Endothelial cell of umbilical vein (primary cell): ENCODE data around the gene GRID1. TPM values are rescaled to one million over a fixed set of nuclear protein-coding genes. Genes with fewer than 3 reads are reported as not detected.

Experiments
- BruUV-seq: library from RNA; stranded (reverse); fragments of 400-500 nt; replicated peaks from 2 replicates; lab custom pipeline; 2021; lab: Mats Ljungman, UMichigan
- CTCF ChIA-PET: fragments of 300-600, 350-600 bp; sonication (Branson Sonifier 250); formaldehyde crosslinking; loops from one replicate; lab custom pipeline; 2021; ENCODE audit warnings: antibody characterized with exemption, inconsistent platforms; lab: Charles Lee
- POLR2A ChIA-PET: fragments of 300-600, 350-600 bp; sonication (Branson Sonifier 250); formaldehyde crosslinking; loops from one replicate; lab custom pipeline; 2021; ENCODE audit warnings: antibody characterized with exemption, inconsistent platforms; lab: Charles Lee
- DNase-seq: peaks from one replicate; pipeline ENCODE4 v3.0.0-alpha.2; 2011; ENCODE audit warnings: low read depth, low spot score
- FAIRE-seq: peaks from 2 replicates; lab custom pipeline; 2011; peaks lifted over from hg19 to GRCh38; lab: Jason Lieb, UNC
- H2AFZ ChIP-seq: 2 replicates; pipeline ENCODE4 v1.6.0; 2012; ENCODE audit warnings: low read depth, low read length, control low read depth, inconsistent platforms
- H3K27ac ChIP-seq: 2 replicates; pipeline ENCODE4 v1.5.1; 2011; ENCODE audit warnings: low read depth, mild to moderate bottlenecking, control low read depth, low read length, moderate library complexity; ENCODE audit not compliant: insufficient read depth
- H3K27me3 ChIP-seq, 2 experiments: 2 replicates each; pipeline versions ENCODE4 v1.6.0 to v1.6.1; 2011; ENCODE audit warnings: low read length in 2 of 2, mixed read lengths in 1 of 2; ENCODE audit not compliant: control insufficient read depth in 2 of 2, insufficient read depth in 2 of 2
- H3K36me3 ChIP-seq, 2 experiments: 2 replicates in 1 of 2; 3 replicates in 1 of 2; pipeline ENCODE4 v1.5.1; 2011; ENCODE audit warnings: low read length in 2 of 2, mild to moderate bottlenecking in 1 of 2, moderate library complexity in 1 of 2; ENCODE audit not compliant: control insufficient read depth in 2 of 2, insufficient read depth in 2 of 2; ENCODE audit errors: extremely low read depth in 1 of 2
- H3K4me1 ChIP-seq: 3 replicates; pipeline ENCODE4 v1.5.1; 2011; ENCODE audit warnings: mild to moderate bottlenecking, low read length; ENCODE audit not compliant: control insufficient read depth, insufficient read depth; ENCODE audit errors: extremely low read depth
- H3K4me2 ChIP-seq: 2 replicates; pipeline ENCODE4 v1.6.1; 2011; ENCODE audit warnings: low read length, control low read depth, mixed read lengths; ENCODE audit not compliant: insufficient read depth
- H3K4me3 ChIP-seq, 3 experiments: fragments of 200-600 bp in 1 of 3; sonication (generic), shearing (Covaris generic) in 1 of 3; replicated peaks in 1 of 3; 2 replicates each; pipeline ENCODE4 v1.5.1; 2011 to 2016; ENCODE audit warnings: control low read depth in 3 of 3, low read length in 3 of 3, mild to moderate bottlenecking in 2 of 3, inconsistent platforms in 1 of 3, low read depth in 1 of 3, moderate library complexity in 1 of 3; ENCODE audit not compliant: insufficient read depth in 1 of 3
- H3K79me2 ChIP-seq: 2 replicates; pipeline ENCODE4 v1.6.0; 2012; ENCODE audit warnings: low read length, inconsistent platforms; ENCODE audit not compliant: control insufficient read depth, insufficient read depth
- H3K9ac ChIP-seq: replicated peaks from 2 replicates; pipeline ENCODE3; 2011; ENCODE audit warnings: low read length, control low read depth; ENCODE audit not compliant: insufficient read depth; ENCODE audit errors: extremely low read depth
- H3K9me1 ChIP-seq: replicated peaks from 3 replicates; pipeline ENCODE4 v1.6.0; 2011; ENCODE audit warnings: mild to moderate bottlenecking, low read length; ENCODE audit not compliant: control insufficient read depth, insufficient read depth; ENCODE audit errors: extremely low read depth
- H3K9me3 ChIP-seq: replicated peaks from 2 replicates; pipeline ENCODE4 v1.5.1; 2012; ENCODE audit warnings: low read length, inconsistent platforms; ENCODE audit not compliant: control insufficient read depth, insufficient read depth
- H4K20me1 ChIP-seq: replicated peaks from 2 replicates; pipeline ENCODE3; 2011; ENCODE audit warnings: mild to moderate bottlenecking, low read length; ENCODE audit not compliant: control insufficient read depth, insufficient read depth; ENCODE audit errors: extremely low read depth
- CTCF ChIP-seq, 2 donors: IDR thresholded peaks; 1 replicate in 1 of 2; 2 replicates in 1 of 2; pipeline ENCODE4 v1.5.1; 2011; ENCODE audit warnings: low read length in 2 of 2, mild to moderate bottlenecking in 2 of 2, moderate library complexity in 2 of 2, control low read depth in 1 of 2, inconsistent platforms in 1 of 2, low read depth in 1 of 2; ENCODE audit not compliant: insufficient read depth in 1 of 2; ENCODE audit errors: extremely low read depth in 1 of 2
- EZH2 ChIP-seq: IDR thresholded peaks from 2 replicates; pipeline ENCODE4 v1.6.1; 2012; ENCODE audit warnings: borderline replicate concordance, low read depth, mild to moderate bottlenecking, moderate library complexity, low read length, inconsistent platforms; ENCODE audit not compliant: severe bottlenecking
- FOS ChIP-seq: IDR thresholded peaks from 2 replicates; pipeline ENCODE4 v1.6.1; 2011; ENCODE audit warnings: mild to moderate bottlenecking, low read length, moderate library complexity, borderline replicate concordance; ENCODE audit not compliant: insufficient read depth
- GATA2 ChIP-seq: IDR thresholded peaks from 2 replicates; pipeline ENCODE4 v1.7.0; 2011; ENCODE audit warnings: low read depth, mild to moderate bottlenecking, moderate library complexity, mixed read lengths, low read length; ENCODE audit not compliant: insufficient read length, insufficient read depth
- JUN ChIP-seq: IDR thresholded peaks from 2 replicates; pipeline ENCODE4 v1.6.1; 2011; ENCODE audit warnings: borderline replicate concordance, low read depth; ENCODE audit not compliant: insufficient read length, insufficient read depth
- MAX ChIP-seq: IDR thresholded peaks from 2 replicates; pipeline ENCODE4 v1.6.1; 2011; ENCODE audit not compliant: insufficient read depth, insufficient read length
- MYC ChIP-seq: IDR thresholded peaks from one replicate; pipeline ENCODE4 v1.6.1; 2011; ENCODE audit warnings: mild to moderate bottlenecking, low read depth, low read length
- POLR2A ChIP-seq: IDR thresholded peaks from 2 replicates; pipeline ENCODE4 v1.6.1; 2012; ENCODE audit warnings: low read depth, mild to moderate bottlenecking, control low read depth, low read length
- POLR2AphosphoS5 ChIP-seq: IDR thresholded peaks from 2 replicates; pipeline ENCODE4 v1.6.1; 2012; ENCODE audit warnings: low read depth, mild to moderate bottlenecking, control low read depth, low read length, moderate library complexity; ENCODE audit not compliant: insufficient read depth
- dilution Hi-C: fragments of 300-500 bp; cut with MboI; formaldehyde crosslinking; loops from one replicate; pipeline ENCODE4 v1.15.0; 2019; ENCODE audit warnings: low sequenced_read_pairs; ENCODE audit not compliant: extremely low pct_ligation_motif_present
- intact Hi-C: fragments of 100-400 bp; cut with micrococcal nuclease; formaldehyde crosslinking; loops from one replicate; pipeline ENCODE4 v1.10.0; 2022
- polyA plus RNA-seq, 4 experiments: library from polyadenylated mRNA; depleted of rRNA in 3 of 4; stranded (reverse) in 3 of 4; unstranded in 1 of 4; fragments of >200 nt; gene quantifications; 2 replicates each; pipeline versions ENCODE4 v1.2.1 to v1.2.3, GENCODE V29; 2011 to 2012; ENCODE audit warnings: missing spikeins in 1 of 4
- total RNA-seq: library from RNA; stranded (reverse); gene quantifications from 2 replicates; pipeline ENCODE4 v1.2.3, GENCODE V29; 2021

GRID1 gene
- total and polyA plus RNA-seq, 2 donors (not counting 3 experiments of a cell fraction or from before 2014, with no cell fraction given): not detected

GRCh38 chr10:85789982-85790789, 576.4 kb downstream of the GRID1 start:
- H3K27ac ChIP-seq: no peak overlapping the region

More at GRCh38 chr10:85789982-85790789, 576.4 kb downstream of the GRID1 start:
- CTCF ChIA-PET: no interaction called here
- H4K20me1 ChIP-seq: no peaks in the 10 kb centered on the region
- H2AFZ ChIP-seq: no peak overlapping the region
- FAIRE-seq (no peak), DNase-seq (no peak)
- H3K79me2 ChIP-seq: no peaks in the 10 kb centered on the region
- BruUV-seq: no TSS peak
- no peaks in the 10 kb centered on the region for H3K9me1 ChIP-seq
- no peak overlapping the region for H3K4me2 ChIP-seq
- POLR2A ChIA-PET: no interaction called here
- H3K4me1 ChIP-seq: no peaks in the 10 kb centered on the region
- intact Hi-C loops: no loop called here
- H3K9me3 ChIP-seq: no peaks in the 10 kb centered on the region
- no peaks in the 10 kb centered on the region for H3K36me3 ChIP-seq
- H3K27me3 ChIP-seq: no peaks in the 10 kb centered on the region
- no peak overlapping the region for H3K4me3 ChIP-seq
- H3K9ac ChIP-seq: no peak overlapping the region
- TF ChIP-seq EZH2: no peak
- TF ChIP-seq MAX: no peak
- TF ChIP-seq FOS: no peak
- TF ChIP-seq CTCF (IDR thresholded peaks at IDR 0.05; ENCODE audit: extremely low read depth in 1 of 2, insufficient read depth in 1 of 2, low read depth in 1 of 2, low read length in 2 of 2): no peak
- no peak for TF ChIP-seq POLR2AphosphoS5
- no peak for TF ChIP-seq MYC
- no peak for TF ChIP-seq JUN
- TF ChIP-seq GATA2: no peak
- TF ChIP-seq POLR2A: no peak
- dilution Hi-C loops: no loop called here
